Measurements from ENCODE around the gene SPINK4.

SPINK4 gene

GRCh38 chr9:33263131-33264002, 23.4 kb downstream of the SPINK4 start:
- peak overlapping the region; percentile 80 for H3K27ac ChIP-seq (ENCODE audit: low read length)
- no peaks in the 10 kb centered on the region for H3K9me3 ChIP-seq (ENCODE audit: control insufficient read depth in 1 of 2, low read length in 2 of 2)
- peak overlapping the region; percentile 93 to 95 for H3K4me3 ChIP-seq (ENCODE audit: low read depth in 1 of 2, low read length in 2 of 2)
- H3K36me3 ChIP-seq (ENCODE audit: control insufficient read depth in 1 of 2, insufficient read depth in 2 of 2, low read length in 2 of 2): peaks cover 38 to 48% of the 10 kb centered on the region in 2 donors
- no peaks in the 10 kb centered on the region for H3K27me3 ChIP-seq (ENCODE audit: low read depth, low read length)
- H3K4me1 ChIP-seq (ENCODE audit: control insufficient read depth in 1 of 2, insufficient read depth in 2 of 2, low read length in 2 of 2): peaks cover 7 to 24% of the 10 kb centered on the region in 2 donors

- no peaks in the 10 kb centered on the region for H3K9me3 ChIP-seq (ENCODE audit: control insufficient read depth in 1 of 2, low read length in 2 of 2)
- peak overlapping the region; percentile 80 for H3K27ac ChIP-seq (ENCODE audit: low read length)
- peaks cover 7 to 24% of the 10 kb centered on the region in 2 donors for H3K4me1 ChIP-seq (ENCODE audit: control insufficient read depth in 1 of 2, insufficient read depth in 2 of 2, low read length in 2 of 2)
- H3K36me3 ChIP-seq (ENCODE audit: control insufficient read depth in 1 of 2, insufficient read depth in 2 of 2, low read length in 2 of 2): peaks cover 33 to 41% of the 10 kb centered on the region in 2 donors
- peak overlapping the region; percentile 93 to 95 for H3K4me3 ChIP-seq (ENCODE audit: low read depth in 1 of 2, low read length in 2 of 2)
- H3K27me3 ChIP-seq (ENCODE audit: low read depth, low read length): no peaks in the 10 kb centered on the region
Observed at GRCh38 chr9:33264003-33264472, 24.1 kb downstream of the SPINK4 start.

- no peaks in the 10 kb centered on the region for H3K27me3 ChIP-seq (ENCODE audit: low read depth, low read length)
- H3K9me3 ChIP-seq (ENCODE audit: control insufficient read depth in 1 of 2, low read length in 2 of 2): no peaks in the 10 kb centered on the region
- H3K27ac ChIP-seq (ENCODE audit: low read length): peak within 1 kb of the TSS; percentile 91
- peaks cover 7 to 24% of the 10 kb centered on the region in 2 donors for H3K4me1 ChIP-seq (ENCODE audit: control insufficient read depth in 1 of 2, insufficient read depth in 2 of 2, low read length in 2 of 2)
- peak within 1 kb of the TSS; percentile 93 to 95 for H3K4me3 ChIP-seq (ENCODE audit: low read depth in 1 of 2, low read length in 2 of 2)
- H3K36me3 ChIP-seq (ENCODE audit: control insufficient read depth in 1 of 2, insufficient read depth in 2 of 2, low read length in 2 of 2): peaks cover 29 to 35% of the 10 kb centered on the region in 2 donors
Observed at GRCh38 chr9:33264473-33265177, 24.7 kb downstream of the SPINK4 start, which contains the start of the genes BAG1 and CHMP5. Gene BAG1 (minus strand): TSS chr9:33264708. Gene CHMP5 (plus strand): TSS chr9:33265049. CDS start chr9:33265079, 30 bp downstream.

GRCh38 chr9:33265211-33265865, 25.4 kb downstream of the SPINK4 start:
- peak overlapping the region; percentile 90 to 93 for H3K4me3 ChIP-seq (ENCODE audit: low read depth in 1 of 2, low read length in 2 of 2)
- peak overlapping the region; percentile 91 for H3K27ac ChIP-seq (ENCODE audit: low read length)
- H3K4me1 ChIP-seq (ENCODE audit: control insufficient read depth in 1 of 2, insufficient read depth in 2 of 2, low read length in 2 of 2): peaks cover 7 to 24% of the 10 kb centered on the region in 2 donors
- H3K9me3 ChIP-seq (ENCODE audit: control insufficient read depth in 1 of 2, low read length in 2 of 2): no peaks in the 10 kb centered on the region
- peaks cover 27 to 32% of the 10 kb centered on the region in 2 donors for H3K36me3 ChIP-seq (ENCODE audit: control insufficient read depth in 1 of 2, insufficient read depth in 2 of 2, low read length in 2 of 2)
- H3K27me3 ChIP-seq (ENCODE audit: low read depth, low read length): no peaks in the 10 kb centered on the region

GRCh38 chr9:33267151-33267767, 27.3 kb downstream of the SPINK4 start:
- Histone ChIP-seq H3K27ac (ENCODE audit: low read length) (no peak overlapping the region), H3K27me3 (ENCODE audit: low read depth, low read length) (no peaks in the 10 kb centered on the region), H3K36me3 (ENCODE audit: control insufficient read depth in 1 of 2, insufficient read depth in 2 of 2, low read length in 2 of 2) (peaks cover 34 to 36% of the 10 kb centered on the region in 2 donors), H3K4me1 (ENCODE audit: control insufficient read depth in 1 of 2, insufficient read depth in 2 of 2, low read length in 2 of 2) (peaks cover 7 to 24% of the 10 kb centered on the region in 2 donors), H3K4me3 (ENCODE audit: low read depth in 1 of 2, low read length in 2 of 2) (no peak overlapping the region), H3K9me3 (ENCODE audit: control insufficient read depth in 1 of 2, low read length in 2 of 2) (no peaks in the 10 kb centered on the region)

GRCh38 chr9:33270146-33270545, 30.2 kb downstream of the SPINK4 start:
- Histone ChIP-seq H3K36me3 (ENCODE audit: control insufficient read depth in 1 of 2, insufficient read depth in 2 of 2, low read length in 2 of 2) (peaks cover 41 to 55% of the 10 kb centered on the region in 2 donors), H3K4me1 (ENCODE audit: control insufficient read depth in 1 of 2, insufficient read depth in 2 of 2, low read length in 2 of 2) (peaks cover 7 to 15% of the 10 kb centered on the region in 2 donors), H3K4me3 (ENCODE audit: low read depth in 1 of 2, low read length in 2 of 2) (no peak overlapping the region), H3K27ac (ENCODE audit: low read length) (no peak overlapping the region), H3K27me3 (ENCODE audit: low read depth, low read length) (no peaks in the 10 kb centered on the region), H3K9me3 (ENCODE audit: control insufficient read depth in 1 of 2, low read length in 2 of 2) (no peaks in the 10 kb centered on the region)

GRCh38 chr9:33272061-33272460, 32.1 kb downstream of the SPINK4 start:
- Histone ChIP-seq H3K9me3 (ENCODE audit: control insufficient read depth in 1 of 2, low read length in 2 of 2) (no peaks in the 10 kb centered on the region), H3K4me1 (ENCODE audit: control insufficient read depth in 1 of 2, insufficient read depth in 2 of 2, low read length in 2 of 2) (no peaks in the 10 kb centered on the region), H3K36me3 (ENCODE audit: control insufficient read depth in 1 of 2, insufficient read depth in 2 of 2, low read length in 2 of 2) (peaks cover 47 to 64% of the 10 kb centered on the region in 2 donors), H3K27ac (ENCODE audit: low read length) (no peak overlapping the region), H3K27me3 (ENCODE audit: low read depth, low read length) (no peaks in the 10 kb centered on the region), H3K4me3 (ENCODE audit: low read depth in 1 of 2, low read length in 2 of 2) (no peak overlapping the region)

- Histone ChIP-seq H3K36me3 (ENCODE audit: control insufficient read depth in 1 of 2, insufficient read depth in 2 of 2, low read length in 2 of 2) (peaks cover 52 to 76% of the 10 kb centered on the region in 2 donors), H3K4me3 (ENCODE audit: low read depth in 1 of 2, low read length in 2 of 2) (no peak overlapping the region), H3K9me3 (ENCODE audit: control insufficient read depth in 1 of 2, low read length in 2 of 2) (no peaks in the 10 kb centered on the region), H3K27me3 (ENCODE audit: low read depth, low read length) (no peaks in the 10 kb centered on the region), H3K27ac (ENCODE audit: low read length) (no peak overlapping the region), H3K4me1 (ENCODE audit: control insufficient read depth in 1 of 2, insufficient read depth in 2 of 2, low read length in 2 of 2) (no peaks in the 10 kb centered on the region)
Observed at GRCh38 chr9:33273266-33273971, 33.5 kb downstream of the SPINK4 start.

GRCh38 chr9:33273972-33274328, 34.0 kb downstream of the SPINK4 start:
- Histone ChIP-seq H3K36me3 (ENCODE audit: control insufficient read depth in 1 of 2, insufficient read depth in 2 of 2, low read length in 2 of 2) (peaks cover 57 to 81% of the 10 kb centered on the region in 2 donors), H3K27ac (ENCODE audit: low read length) (no peak overlapping the region), H3K4me1 (ENCODE audit: control insufficient read depth in 1 of 2, insufficient read depth in 2 of 2, low read length in 2 of 2) (no peaks in the 10 kb centered on the region), H3K27me3 (ENCODE audit: low read depth, low read length) (no peaks in the 10 kb centered on the region), H3K9me3 (ENCODE audit: control insufficient read depth in 1 of 2, low read length in 2 of 2) (no peaks in the 10 kb centered on the region), H3K4me3 (ENCODE audit: low read depth in 1 of 2, low read length in 2 of 2) (no peak overlapping the region)

GRCh38 chr9:33277484-33277883, 37.5 kb downstream of the SPINK4 start:
- H3K36me3 ChIP-seq (ENCODE audit: control insufficient read depth in 1 of 2, insufficient read depth in 2 of 2, low read length in 2 of 2): peaks cover 48 to 89% of the 10 kb centered on the region in 2 donors
- no peaks in the 10 kb centered on the region for H3K4me1 ChIP-seq (ENCODE audit: control insufficient read depth in 1 of 2, insufficient read depth in 2 of 2, low read length in 2 of 2)
- H3K9me3 ChIP-seq (ENCODE audit: control insufficient read depth in 1 of 2, low read length in 2 of 2): no peaks in the 10 kb centered on the region
- no peak overlapping the region for H3K27ac ChIP-seq (ENCODE audit: low read length)
- H3K4me3 ChIP-seq (ENCODE audit: low read depth in 1 of 2, low read length in 2 of 2): no peak overlapping the region
- no peaks in the 10 kb centered on the region for H3K27me3 ChIP-seq (ENCODE audit: low read depth, low read length)

Data from muscle layer of duodenum (tissue), 2 donors.